GM13976 (cell line): ENCODE data around the gene CAMKMT.

Experiments used
- DNase-seq: peaks from one replicate; pipeline ENCODE4 v3.0.0; 2012; ENCODE audit warnings: low spot score
- CTCF ChIP-seq: IDR thresholded peaks from 2 replicates; pipeline ENCODE4 v1.5.1; 2012; ENCODE audit warnings: borderline replicate concordance, mild to moderate bottlenecking; ENCODE audit not compliant: insufficient read depth; ENCODE audit errors: extremely low read depth, missing control alignments, control extremely low read depth
- in situ Hi-C: fragments of 300-500 bp; cut with MboI; formaldehyde crosslinking; loops from one replicate; pipeline ENCODE4 v1.12.0; 2022; ENCODE audit warnings: low sequenced_read_pairs, mixed read lengths, inconsistent platforms; ENCODE audit not compliant: unreplicated experiment

Gene CAMKMT

GRCh38 chr2:44789446-44789845 is 427.7 kb downstream of the CAMKMT start:
- DNase-seq, result no peak
- in situ Hi-C loops, result no loop called here
- no peak for TF ChIP-seq CTCF

- in situ Hi-C loops, result no loop called here
- DNase-seq, result no peak
- TF ChIP-seq CTCF, result no peak
Observed at GRCh38 chr2:44789971-44790721, 428.4 kb downstream of the CAMKMT start.

- in situ Hi-C loops, result no loop called here
- DNase-seq, result no peak
- no peak for TF ChIP-seq CTCF
Observed at GRCh38 chr2:44793322-44793870, 431.6 kb downstream of the CAMKMT start.

- in situ Hi-C loops, result no loop called here
- no peak for DNase-seq
- TF ChIP-seq CTCF, result no peak
Observed at GRCh38 chr2:44796771-44797170, 435.0 kb downstream of the CAMKMT start.

GRCh38 chr2:44798139-44798659 is 436.5 kb downstream of the CAMKMT start:
- no peak for DNase-seq
- in situ Hi-C loops, result no loop called here
- TF ChIP-seq CTCF, result no peak

- no peak for DNase-seq
Observed at GRCh38 chr2:44799105-44799504, 437.4 kb downstream of the CAMKMT start.

More at GRCh38 chr2:44799105-44799504, 437.4 kb downstream of the CAMKMT start:
- TF ChIP-seq CTCF, result no peak
- in situ Hi-C loops, result no loop called here
